KOPT-K1 (cell line): ENCODE data around the gene ZBTB20.

Experiments
- H3K27ac ChIP-seq: fragments of 200-600 bp; sonication (generic); 2 replicates; pipeline ENCODE4 v1.5.1; 2016; ENCODE audit warnings: antibody characterized with exemption, mild to moderate bottlenecking, low read depth, low read length; ENCODE audit not compliant: poor library complexity, severe bottlenecking
- H3K36me3 ChIP-seq: fragments of 200-600 bp; sonication (generic); 2 replicates; pipeline ENCODE4 v1.5.1; 2017; ENCODE audit warnings: antibody characterized with exemption, mild to moderate bottlenecking, low read length, moderate library complexity; ENCODE audit not compliant: insufficient read depth
- H3K9me3 ChIP-seq: fragments of 200-600 bp; sonication (generic); 2 replicates; pipeline ENCODE4 v1.5.1; 2017; ENCODE audit warnings: antibody characterized with exemption, low read length, mild to moderate bottlenecking; ENCODE audit not compliant: insufficient read depth, poor library complexity, severe bottlenecking

Gene ZBTB20

DNA sequence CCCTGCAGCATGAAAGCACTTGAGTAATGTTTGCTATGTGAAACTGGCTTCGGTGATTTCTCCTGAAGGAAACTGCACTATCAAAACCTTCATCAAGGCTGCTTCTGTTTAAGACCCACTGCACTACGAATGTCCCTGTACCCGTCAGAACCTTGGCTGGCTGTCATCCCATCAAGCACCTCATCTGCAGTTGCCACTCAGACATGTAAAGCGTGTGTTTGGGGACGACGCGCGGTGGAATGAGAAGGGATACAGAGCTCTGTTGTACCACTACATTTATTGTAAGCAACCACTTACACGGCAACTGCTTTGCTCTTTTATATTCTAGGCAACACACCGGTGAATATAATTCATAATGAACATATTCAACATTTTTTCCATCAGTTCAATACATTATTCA lies 705.7 kb downstream of the ZBTB20 start:
- Histone ChIP-seq H3K36me3 (no peaks in the 10 kb centered on the region), H3K27ac (no peak overlapping the region), H3K9me3 (no peaks in the 10 kb centered on the region)

DNA sequence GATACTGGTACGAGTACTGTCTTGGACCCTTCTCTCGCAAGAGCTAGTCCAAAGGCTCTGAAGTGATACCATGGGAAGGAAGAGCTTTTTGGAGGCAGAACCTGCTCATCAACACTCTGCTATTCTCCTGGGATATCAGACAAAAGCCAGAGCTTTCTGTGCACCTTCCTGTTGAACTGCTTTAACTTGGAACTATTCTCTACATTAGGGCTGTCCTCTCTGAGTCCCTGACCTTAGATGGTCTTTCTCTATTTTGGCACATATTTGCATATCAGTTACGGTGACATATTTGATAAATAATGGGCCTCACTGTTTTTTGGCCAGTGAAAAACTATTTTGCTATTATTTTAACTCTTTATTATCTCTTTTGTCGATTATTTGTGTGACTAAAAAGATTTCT lies 706.4 kb downstream of the ZBTB20 start:
- no peak overlapping the region for H3K27ac ChIP-seq
- no peaks in the 10 kb centered on the region for H3K9me3 ChIP-seq
- H3K36me3 ChIP-seq, result no peaks in the 10 kb centered on the region

DNA sequence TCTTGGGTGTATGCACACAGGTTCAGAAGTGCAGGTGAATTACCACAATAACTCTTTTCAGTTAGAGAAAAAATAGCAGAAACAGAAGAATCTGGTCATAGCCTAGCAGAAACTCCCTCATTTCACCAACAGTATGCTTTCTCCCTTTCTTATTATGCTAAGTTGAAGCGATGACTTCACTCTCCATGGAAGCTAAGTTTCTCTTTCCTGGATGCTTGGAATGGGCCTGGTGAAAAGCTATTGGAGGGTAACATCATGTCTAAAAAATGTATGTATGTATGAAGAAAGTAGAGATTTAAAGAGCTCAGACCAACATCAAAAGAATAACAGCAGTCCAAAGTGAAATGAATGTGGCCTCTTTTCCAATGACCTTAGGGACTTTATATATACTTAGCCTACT lies 707.8 kb downstream of the ZBTB20 start:
- H3K9me3 ChIP-seq, result no peaks in the 10 kb centered on the region

DNA sequence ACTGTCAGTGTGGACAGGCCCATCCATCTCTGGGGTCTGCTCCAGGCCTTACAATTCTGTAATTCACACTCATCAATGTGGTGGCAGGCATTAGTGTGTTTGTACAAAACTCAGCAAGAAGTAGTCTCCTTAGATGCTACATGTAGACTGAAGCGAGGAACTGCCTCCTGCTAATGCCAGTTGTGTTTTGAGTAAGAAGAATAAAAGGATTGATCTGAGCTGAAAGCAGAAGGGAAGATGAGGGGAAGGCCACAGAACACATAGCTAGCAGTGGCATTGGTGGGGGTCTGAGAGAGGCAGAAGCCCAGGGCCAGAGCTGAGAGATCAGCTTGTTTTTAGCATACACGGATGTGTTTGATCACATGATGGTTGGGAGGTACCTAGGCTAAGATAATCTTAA lies 709.2 kb downstream of the ZBTB20 start:
- Histone ChIP-seq H3K36me3 (no peaks in the 10 kb centered on the region), H3K9me3 (no peaks in the 10 kb centered on the region)

More for the DNA sequence above, 707.8 kb downstream of the ZBTB20 start:
- H3K36me3 ChIP-seq, result no peaks in the 10 kb centered on the region
- H3K27ac ChIP-seq, result no peak overlapping the region

DNA sequence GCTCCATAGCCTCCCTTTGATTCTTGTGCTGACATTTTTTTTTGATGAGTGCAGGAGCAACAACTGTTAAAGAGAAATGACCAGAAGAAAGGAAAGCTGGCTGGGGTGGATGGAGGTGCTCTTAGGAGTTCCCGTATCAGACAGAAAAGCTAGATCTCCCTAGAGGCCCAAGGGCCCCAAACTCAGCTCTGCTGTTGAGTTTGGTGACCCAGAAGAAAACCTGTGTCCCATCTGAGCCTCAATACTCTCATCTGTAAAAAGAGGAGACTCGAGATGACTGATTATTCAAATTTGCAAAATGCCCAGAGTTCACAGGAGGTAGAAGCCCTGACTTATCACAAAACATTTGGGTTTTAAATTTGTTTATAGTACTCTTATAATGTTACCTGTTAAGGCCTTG lies 710.9 kb downstream of the ZBTB20 start:
- Histone ChIP-seq H3K36me3 (no peaks in the 10 kb centered on the region), H3K9me3 (no peaks in the 10 kb centered on the region), H3K27ac (no peak overlapping the region)

More for the DNA sequence above, 709.2 kb downstream of the ZBTB20 start:
- no peak overlapping the region for H3K27ac ChIP-seq

DNA sequence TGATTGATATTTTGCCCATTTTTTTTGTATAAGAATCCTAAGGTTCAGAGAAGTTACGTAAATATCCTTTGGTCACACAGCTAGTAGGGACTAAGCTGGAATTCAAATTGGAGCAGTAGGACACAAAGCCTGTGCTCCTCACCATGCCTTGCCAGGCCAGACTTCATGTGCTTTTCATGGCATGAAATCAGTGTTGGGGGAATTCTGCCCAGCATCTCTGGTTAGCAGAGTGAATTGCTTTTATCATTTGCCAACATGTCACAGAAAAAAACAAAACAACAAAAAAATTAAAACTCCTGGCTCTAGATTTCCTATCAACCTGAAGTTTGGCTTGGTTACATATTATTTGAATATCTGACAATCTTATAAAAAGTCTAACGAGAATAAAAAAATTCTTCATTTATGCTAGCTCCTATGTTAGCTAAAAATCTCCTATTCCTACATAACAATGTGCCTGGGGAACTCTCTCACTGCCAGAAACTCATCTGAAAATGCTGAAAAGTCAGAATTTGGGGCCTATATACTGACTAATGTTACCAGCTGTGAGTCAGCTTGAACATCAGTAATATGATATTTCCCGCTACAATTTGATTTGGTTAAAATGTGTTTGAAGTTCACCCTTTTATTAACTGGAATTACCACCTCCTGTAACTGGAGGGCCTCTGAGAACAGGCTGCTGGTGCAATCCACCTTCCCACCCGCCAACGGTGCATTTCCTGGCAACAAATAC lies 711.5 kb downstream of the ZBTB20 start:
- Histone ChIP-seq H3K27ac (no peak overlapping the region), H3K36me3 (no peaks in the 10 kb centered on the region), H3K9me3 (no peaks in the 10 kb centered on the region)

DNA sequence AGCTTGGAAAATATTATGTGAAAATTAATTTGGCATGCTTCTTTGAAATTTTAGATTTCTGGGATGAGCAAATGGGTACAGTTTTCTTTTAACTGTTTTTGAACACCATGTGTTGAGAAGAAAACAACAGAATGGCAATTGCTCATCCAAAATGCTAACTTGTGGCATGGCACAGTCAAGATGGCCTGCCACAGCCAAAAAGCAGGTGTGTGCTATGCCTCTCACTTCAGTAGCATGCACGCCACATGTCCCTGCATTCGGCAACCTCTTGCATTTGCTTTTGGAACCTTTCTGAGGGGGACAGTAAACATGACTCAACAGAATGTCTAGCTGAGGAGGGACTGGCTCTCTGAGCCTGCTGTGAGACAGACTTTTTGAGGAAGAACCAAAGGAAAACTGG lies 714.8 kb downstream of the ZBTB20 start:
- Histone ChIP-seq H3K27ac (no peak overlapping the region), H3K9me3 (no peaks in the 10 kb centered on the region), H3K36me3 (no peaks in the 10 kb centered on the region)

DNA sequence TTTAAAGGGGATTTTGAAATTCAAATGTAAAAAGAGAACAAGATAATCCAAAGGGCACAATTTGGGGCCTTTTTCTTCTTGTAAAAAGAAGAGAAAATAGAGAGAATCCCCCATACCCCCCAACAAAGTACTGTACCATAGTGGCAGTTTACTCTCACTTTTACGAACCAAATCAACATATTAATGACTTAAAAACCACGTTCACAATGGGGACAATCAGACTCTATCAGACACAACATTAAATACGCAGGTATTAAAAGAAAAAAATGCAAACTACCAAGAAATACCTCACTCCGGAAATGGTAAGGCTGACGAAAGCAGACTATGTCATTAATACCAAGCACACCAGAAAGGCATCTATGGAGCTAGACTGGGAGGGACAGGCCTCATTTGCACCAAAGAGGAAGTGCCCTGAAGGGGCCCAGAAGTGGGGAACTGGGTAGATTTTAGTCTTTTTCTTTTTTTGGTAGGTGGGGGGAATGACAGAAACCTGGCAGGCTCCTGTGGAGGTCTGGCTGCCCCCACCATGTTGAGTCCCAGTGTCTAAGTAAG lies 719.0 kb downstream of the ZBTB20 start:
- H3K36me3 ChIP-seq, result no peaks in the 10 kb centered on the region
- no peak overlapping the region for H3K27ac ChIP-seq
- no peaks in the 10 kb centered on the region for H3K9me3 ChIP-seq

DNA sequence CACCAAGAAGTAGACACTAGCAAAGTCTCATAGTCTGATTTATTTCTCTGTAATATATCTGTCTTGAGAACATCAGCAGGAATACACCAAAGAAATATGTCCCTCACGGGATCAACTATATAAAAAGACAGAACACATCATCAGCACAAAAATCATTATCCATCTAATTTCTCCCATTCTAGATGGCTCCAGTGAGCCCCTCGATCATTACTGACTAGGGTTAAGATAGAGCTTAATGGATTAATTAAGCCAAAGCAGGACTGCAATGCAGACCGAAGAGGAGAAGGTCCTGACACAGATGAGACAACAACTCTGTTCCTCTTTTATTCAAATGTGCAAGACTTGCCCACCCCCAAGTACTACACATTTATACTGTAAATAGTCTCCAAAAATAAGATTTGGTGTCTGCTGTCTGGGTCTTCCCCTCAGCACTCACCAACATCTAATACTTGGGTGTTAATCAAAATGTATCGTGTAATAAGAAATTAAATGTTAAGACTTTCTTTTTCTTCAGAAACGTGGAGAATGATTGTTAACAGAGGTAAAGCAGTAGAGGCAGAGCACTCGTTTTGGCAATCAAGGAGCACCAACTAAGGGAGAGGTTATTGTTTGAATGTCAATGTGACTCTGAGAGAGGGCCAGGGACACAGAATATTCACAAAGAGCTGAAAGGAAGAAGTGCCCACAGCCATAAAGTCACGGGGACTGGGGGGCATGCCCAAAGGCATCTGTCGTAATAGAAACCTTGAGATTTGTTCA lies 719.6 kb downstream of the ZBTB20 start:
- Histone ChIP-seq H3K9me3 (no peaks in the 10 kb centered on the region), H3K27ac (no peak overlapping the region), H3K36me3 (no peaks in the 10 kb centered on the region)

DNA sequence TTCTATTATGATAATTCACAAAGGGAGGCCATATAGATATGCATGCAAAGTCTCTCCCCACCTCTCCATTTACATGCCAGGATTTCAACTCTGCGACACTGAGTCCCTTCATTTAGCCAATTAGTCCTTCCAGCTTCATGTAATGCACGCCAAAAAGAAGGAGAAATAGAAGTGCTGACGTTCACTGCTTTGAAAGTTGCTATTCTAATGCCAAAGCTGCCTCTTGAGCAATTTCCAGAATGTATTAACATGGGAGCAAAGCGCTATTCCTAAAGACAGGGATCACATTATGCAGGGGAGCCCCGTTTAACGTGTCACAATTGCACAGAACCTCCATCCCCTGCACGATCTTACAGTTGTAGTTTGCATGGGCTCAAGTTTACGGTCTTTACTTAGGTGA lies 722.8 kb downstream of the ZBTB20 start:
- no peaks in the 10 kb centered on the region for H3K9me3 ChIP-seq
- no peaks in the 10 kb centered on the region for H3K36me3 ChIP-seq
- H3K27ac ChIP-seq, result no peak overlapping the region

DNA sequence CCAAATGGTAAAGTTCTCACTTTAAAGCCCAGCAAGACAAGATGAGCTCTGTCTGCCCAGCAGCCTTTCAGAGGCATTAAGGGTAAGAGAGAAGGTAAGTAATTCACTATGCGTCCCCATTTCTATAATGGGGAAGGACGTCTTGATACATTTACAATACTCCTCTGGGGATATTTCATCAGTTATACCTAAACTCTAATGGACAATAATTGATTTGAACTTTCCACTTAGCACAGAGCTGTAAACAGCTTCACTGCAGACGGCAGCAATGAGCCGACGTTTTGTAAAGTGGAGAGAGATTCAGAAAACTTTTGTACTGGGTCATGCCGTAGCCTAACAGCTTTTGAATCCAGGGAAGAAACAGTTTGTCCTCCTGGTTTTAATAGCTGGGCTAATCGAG lies 725.9 kb downstream of the ZBTB20 start:
- Histone ChIP-seq H3K9me3 (no peaks in the 10 kb centered on the region), H3K27ac (no peak overlapping the region), H3K36me3 (no peaks in the 10 kb centered on the region)

DNA sequence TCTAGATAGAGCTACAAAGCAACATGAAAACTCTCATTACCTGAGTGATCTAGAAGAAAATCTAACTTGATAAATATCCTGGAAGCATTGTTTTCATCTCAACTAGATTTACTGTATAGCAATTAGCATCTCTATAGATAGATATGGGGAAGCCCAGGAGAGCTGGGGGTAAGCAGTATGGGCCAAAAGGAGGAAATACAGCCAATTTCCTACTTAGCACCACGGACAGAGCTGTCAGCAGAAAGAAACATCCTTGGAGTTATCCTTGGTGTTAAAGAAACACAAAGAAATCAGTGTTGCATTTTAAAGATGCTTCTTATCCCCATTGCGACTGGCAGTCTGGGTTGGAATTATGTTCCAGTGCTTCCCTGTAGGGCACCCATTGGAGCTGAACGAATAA lies 727.0 kb downstream of the ZBTB20 start:
- Histone ChIP-seq H3K36me3 (no peaks in the 10 kb centered on the region), H3K9me3 (no peaks in the 10 kb centered on the region), H3K27ac (no peak overlapping the region)

DNA sequence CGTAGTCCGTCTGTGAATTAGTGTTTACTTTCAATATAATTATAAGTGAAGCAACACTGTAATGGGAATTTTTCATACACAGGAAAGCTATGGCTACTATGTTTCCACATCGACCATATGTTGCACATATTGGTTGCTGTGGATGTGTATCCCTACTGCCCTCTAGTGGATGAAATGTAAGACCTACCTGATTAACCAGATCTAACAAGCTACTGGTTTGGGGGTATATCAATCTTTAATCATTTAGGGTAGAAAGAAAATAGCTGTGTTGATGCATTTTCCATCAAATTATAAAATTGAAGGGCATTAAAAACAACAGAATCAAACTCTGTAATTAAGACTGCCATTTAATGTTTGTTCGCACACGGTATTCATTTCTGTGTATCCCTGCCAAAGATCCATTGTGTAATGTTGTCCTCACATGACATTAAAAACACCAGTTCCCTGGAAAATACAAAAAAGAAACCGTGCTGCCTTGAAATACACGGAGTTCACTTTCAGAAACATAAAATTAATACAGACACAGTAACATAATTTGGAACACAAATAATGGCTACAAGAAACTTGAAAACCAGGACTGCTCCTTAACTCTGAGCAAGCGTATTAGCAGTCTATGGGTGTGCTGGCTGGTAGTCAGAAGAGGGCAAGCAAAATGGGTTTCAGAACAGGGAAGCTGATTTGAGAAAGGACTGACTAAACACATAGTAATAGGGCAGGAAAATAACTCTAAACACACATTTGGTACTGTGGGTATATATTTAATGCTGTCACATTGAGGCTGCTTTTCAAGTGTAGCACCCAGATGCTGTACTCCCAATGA lies 728.2 kb downstream of the ZBTB20 start:
- Histone ChIP-seq H3K9me3 (no peaks in the 10 kb centered on the region), H3K27ac (no peak overlapping the region), H3K36me3 (no peaks in the 10 kb centered on the region)

DNA sequence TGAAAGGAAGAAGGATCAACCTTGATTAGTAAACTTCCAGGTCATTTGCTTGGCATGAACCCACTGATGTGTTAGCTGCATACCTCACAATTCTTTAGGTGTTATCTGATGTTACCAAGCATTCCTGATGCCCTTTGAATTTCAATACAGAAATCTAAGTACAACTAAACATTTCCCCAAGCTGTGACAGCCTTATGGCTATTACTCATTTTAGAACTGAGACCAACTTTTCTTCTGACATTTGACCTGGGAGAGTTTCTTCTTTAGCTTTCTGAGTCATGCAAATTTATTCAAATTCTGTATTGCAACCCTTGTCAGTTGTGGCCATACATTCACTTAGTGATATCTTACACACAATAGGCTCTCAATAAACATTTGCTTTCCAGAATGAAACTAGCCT lies 729.0 kb downstream of the ZBTB20 start:
- Histone ChIP-seq H3K9me3 (no peaks in the 10 kb centered on the region), H3K27ac (no peak overlapping the region), H3K36me3 (no peaks in the 10 kb centered on the region)

DNA sequence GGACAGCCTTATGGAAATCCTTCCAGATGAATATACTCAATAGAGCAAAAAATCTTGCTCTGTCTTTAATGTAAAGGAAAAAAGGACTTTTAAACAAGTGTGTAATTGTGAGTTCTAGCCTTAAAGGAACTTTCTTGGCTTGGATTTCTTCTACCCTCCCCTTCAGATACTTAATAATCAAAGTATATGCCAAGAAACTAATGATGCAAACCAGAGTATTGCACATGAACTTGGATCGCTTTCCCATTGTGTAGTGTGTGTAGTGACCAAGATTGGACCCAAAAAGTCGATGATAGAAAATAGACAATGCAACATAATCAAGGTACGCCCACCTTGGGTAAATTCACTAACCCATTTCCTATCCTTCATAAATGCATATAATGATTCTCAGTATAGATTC lies 729.4 kb downstream of the ZBTB20 start:
- Histone ChIP-seq H3K9me3 (no peaks in the 10 kb centered on the region), H3K36me3 (no peaks in the 10 kb centered on the region), H3K27ac (no peak overlapping the region)
